SK-N-SH (cell line): Measurements from ENCODE around the gene GJB2. TPM values are rescaled to one million over a fixed set of nuclear protein-coding genes. Genes with fewer than 3 reads are reported as not detected.

ENCODE experiments used
- CTCF ChIA-PET: fragments of 300-600, 350-600 bp; formaldehyde crosslinking; extraction: SDS; loops from one replicate; lab custom pipeline; 2021; lab: Yijun Ruan, JAX
- POLR2A ChIA-PET: fragments of 350-600 bp; sonication (Branson Sonifier 250); formaldehyde crosslinking; extraction: SDS; loops from one replicate; lab custom pipeline; 2020; ENCODE audit warnings: antibody characterized with exemption, inconsistent platforms; lab: Yijun Ruan, JAX
- DNase-seq: peaks from one replicate; pipeline ENCODE4 v3.0.0; 2012
- H2AFZ ChIP-seq: fragments of 200-600 bp; sonication (generic); 2 replicates; pipeline ENCODE4 v1.8.1; 2016; ENCODE audit warnings: antibody characterized with exemption, mild to moderate bottlenecking, low read depth
- H3F3A ChIP-seq: fragments of 200-600 bp; sonication (generic); replicated peaks from 2 replicates; pipeline ENCODE3; 2016; ENCODE audit warnings: antibody characterized with exemption, mild to moderate bottlenecking; ENCODE audit not compliant: insufficient read depth
- H3K27ac ChIP-seq, 2 experiments: fragments of 200-500 bp in 1 of 2; fragments of 200-600 bp in 1 of 2; sonication (Bioruptor generic) in 1 of 2; sonication (generic), shearing (Covaris generic) in 1 of 2; 2 replicates each; pipeline versions ENCODE4 v1.5.1 to v1.6.1; 2014 to 2016; ENCODE audit warnings: low read depth in 2 of 2, inconsistent platforms in 1 of 2, low read length in 1 of 2, mild to moderate bottlenecking in 1 of 2, mixed read lengths in 1 of 2
- H3K27me3 ChIP-seq: fragments of 200-600 bp; sonication (generic), shearing (Covaris generic); 2 replicates; pipeline ENCODE4 v1.6.1; 2016; ENCODE audit warnings: mixed run types; ENCODE audit not compliant: insufficient read depth
- H3K36me3 ChIP-seq, 2 experiments: fragments of 200-500 bp in 1 of 2; fragments of 200-600 bp in 1 of 2; sonication (Bioruptor generic) in 1 of 2; sonication (generic) in 1 of 2; replicated peaks in 1 of 2; 2 replicates each; pipeline versions ENCODE3 to v1.5.1; 2014 to 2016; ENCODE audit warnings: low read length in 1 of 2, mild to moderate bottlenecking in 1 of 2; ENCODE audit not compliant: insufficient read depth in 2 of 2, control insufficient read depth in 1 of 2
- H3K4me1 ChIP-seq, 2 experiments: fragments of 200-500 bp in 1 of 2; fragments of 200-600 bp in 1 of 2; sonication (Bioruptor generic) in 1 of 2; sonication (generic), shearing (Covaris generic) in 1 of 2; 2 replicates each; pipeline versions ENCODE4 v1.5.1 to v1.6.1; 2014 to 2016; ENCODE audit warnings: low read depth in 1 of 2, low read length in 1 of 2, mixed run types in 1 of 2; ENCODE audit not compliant: insufficient read depth in 2 of 2, control insufficient read depth in 1 of 2
- H3K4me2 ChIP-seq: fragments of 200-600 bp; sonication (generic), shearing (Covaris generic); 2 replicates; pipeline ENCODE4 v1.6.1; 2017; ENCODE audit warnings: mixed run types
- H3K4me3 ChIP-seq, 2 experiments: fragments of 200-500 bp in 1 of 2; fragments of 200-600 bp in 1 of 2; sonication (Bioruptor generic) in 1 of 2; sonication (generic), shearing (Covaris generic) in 1 of 2; 2 replicates each; pipeline versions ENCODE4 v1.5.1 to v1.8.1; 2014 to 2016; ENCODE audit warnings: low read depth in 2 of 2, inconsistent platforms in 1 of 2, low read length in 1 of 2, mild to moderate bottlenecking in 1 of 2, mixed read lengths in 1 of 2, moderate library complexity in 1 of 2
- H3K79me2 ChIP-seq: fragments of 200-600 bp; sonication (generic); 2 replicates; pipeline ENCODE4 v1.8.1; 2017; ENCODE audit warnings: mild to moderate bottlenecking; ENCODE audit not compliant: insufficient read depth
- H3K9ac ChIP-seq: fragments of 200-600 bp; sonication (generic); 2 replicates; pipeline ENCODE4 v1.6.1; 2017; ENCODE audit warnings: mixed run types
- H3K9me2 ChIP-seq: fragments of 200-600 bp; sonication (generic); 2 replicates; pipeline ENCODE4 v1.6.1; 2017; ENCODE audit warnings: mixed run types
- H3K9me3 ChIP-seq: fragments of 200-600 bp; sonication (generic); 2 replicates; pipeline ENCODE4 v1.6.1; 2017; ENCODE audit warnings: mixed run types, mild to moderate bottlenecking, moderate library complexity
- H4K20me1 ChIP-seq: fragments of 200-600 bp; sonication (generic); 2 replicates; pipeline ENCODE4 v1.6.1; 2017; ENCODE audit warnings: mild to moderate bottlenecking, mixed run types; ENCODE audit not compliant: insufficient read depth
- CHD2 ChIP-seq: fragments of 150-350 bp; IDR thresholded peaks from 2 replicates; pipeline ENCODE4 v1.6.1; 2018; ENCODE audit warnings: low read length; ENCODE audit not compliant: partially characterized antibody
- EP300 ChIP-seq, 2 experiments: IDR thresholded peaks; 2 replicates each; pipeline versions ENCODE4 v1.4.0 to v1.6.1; 2012; ENCODE audit warnings: borderline replicate concordance in 1 of 2, low read depth in 1 of 2, low read length in 1 of 2
- FOSL2 ChIP-seq: IDR thresholded peaks from 2 replicates; pipeline ENCODE4 v1.4.0; 2012; ENCODE audit warnings: low read depth, mild to moderate bottlenecking, moderate library complexity, borderline replicate concordance
- FOXM1 ChIP-seq: IDR thresholded peaks from 2 replicates; pipeline ENCODE4 v1.4.0; 2012; ENCODE audit warnings: low read depth, mild to moderate bottlenecking
- GATA2 ChIP-seq: sonication (generic); formaldehyde crosslinking; IDR thresholded peaks from 2 replicates; pipeline ENCODE4 v1.5.0; 2020; ENCODE audit warnings: mild to moderate bottlenecking, missing genetic modification reagents
- MEF2A ChIP-seq: IDR thresholded peaks from 2 replicates; pipeline ENCODE4 v1.4.0; 2012; ENCODE audit warnings: low read depth, borderline replicate concordance
- NRF1 ChIP-seq: IDR thresholded peaks from 2 replicates; pipeline ENCODE4 v1.6.1; 2012; ENCODE audit warnings: low read depth, mild to moderate bottlenecking, low read length
- POLR2AphosphoS5 ChIP-seq: IDR thresholded peaks from 2 replicates; pipeline ENCODE4 v1.6.1; 2012; ENCODE audit warnings: low read depth, low read length
- RFX5 ChIP-seq: IDR thresholded peaks from 2 replicates; pipeline ENCODE4 v1.6.1; 2012; ENCODE audit warnings: mild to moderate bottlenecking, improper control_type of control experiment, low read length
- RXRA ChIP-seq: IDR thresholded peaks from 2 replicates; pipeline ENCODE4 v1.4.0; 2012; ENCODE audit warnings: low read depth, mild to moderate bottlenecking, borderline replicate concordance
- TAF1 ChIP-seq: IDR thresholded peaks from 2 replicates; pipeline ENCODE4 v1.6.1; 2012; ENCODE audit warnings: low read depth, mild to moderate bottlenecking, low read length, moderate library complexity, borderline replicate concordance
- TCF12 ChIP-seq: IDR thresholded peaks from 2 replicates; pipeline ENCODE4 v1.4.0; 2012
- TEAD4 ChIP-seq: IDR thresholded peaks from 2 replicates; pipeline ENCODE4 v1.4.0; 2012; ENCODE audit warnings: mild to moderate bottlenecking, borderline replicate concordance; ENCODE audit not compliant: insufficient read depth
- YY1 ChIP-seq: IDR thresholded peaks from 2 replicates; pipeline ENCODE4 v1.4.0; 2012; ENCODE audit warnings: low read depth, mild to moderate bottlenecking
- WGBS: methylation state at CpG from one replicate; pipeline ENCODE4 v1.1.6; 2017; ENCODE audit warnings: low lambda C conversion rate; 5-methylcytosine and 5-hydroxymethylcytosine counted together
- polyA plus RNA-seq, 3 experiments: library from polyadenylated mRNA; depleted of rRNA; stranded (reverse); fragments of >200 nt; gene quantifications; 2 replicates each; pipeline ENCODE4 v1.2.3, GENCODE V29; 2012
- TF ChIP-seq, protein P1 (sequence below): IDR thresholded peaks from 2 replicates; pipeline ENCODE4 v1.4.0; 2012; ENCODE audit warnings: low read depth, borderline replicate concordance
- TF ChIP-seq, protein P2 (sequence below): fragments of 200-600 bp; sonication (generic); IDR thresholded peaks from 2 replicates; pipeline ENCODE4 v1.6.1; 2017; ENCODE audit warnings: antibody characterized with exemption, mild to moderate bottlenecking, moderate library complexity
- TF ChIP-seq, protein P3 (sequence below): IDR thresholded peaks from 2 replicates; pipeline ENCODE4 v1.6.1; 2012; ENCODE audit warnings: mild to moderate bottlenecking, low read depth, low read length, moderate library complexity

GJB2 gene
- polyA plus RNA-seq, 1 of the 3 experiments (the other 2 are of a cell fraction) = not detected

DNA sequence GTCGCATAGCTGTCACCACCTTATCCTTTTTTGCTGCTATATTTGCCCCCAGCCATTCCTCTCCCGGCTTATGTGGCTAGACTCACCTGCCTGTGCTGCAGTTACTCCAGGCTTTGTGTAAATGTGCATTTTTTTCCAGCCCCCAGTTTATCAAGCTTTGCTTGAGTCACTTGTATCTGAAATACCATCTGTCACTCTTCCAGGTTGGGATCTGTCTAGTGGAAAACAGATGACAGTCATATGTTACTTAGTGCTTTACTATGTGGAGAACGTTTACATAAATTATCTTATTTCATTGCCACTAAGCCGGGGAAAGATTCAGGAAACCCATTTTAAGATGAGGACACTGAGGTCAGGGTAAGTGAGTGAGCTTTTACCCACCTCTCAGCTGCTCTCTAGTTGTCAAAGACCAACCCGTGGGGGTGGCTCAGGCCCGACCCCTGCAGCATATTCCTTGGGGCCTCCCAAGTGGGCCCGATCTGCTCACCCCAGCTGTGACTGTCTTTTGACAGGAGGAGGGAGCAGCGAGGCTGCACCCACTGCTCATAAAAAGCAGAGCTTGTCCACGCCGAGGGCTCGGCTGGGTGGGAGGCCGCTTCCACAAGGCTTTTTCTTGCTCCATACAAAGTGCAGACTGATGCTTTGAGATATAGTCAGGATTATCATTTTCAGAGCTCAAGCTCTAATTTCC, 7.2 kb downstream of the GJB2 start:
- no peaks in the 10 kb centered on the region for H3F3A ChIP-seq
- H3K9me3 ChIP-seq = no peaks in the 10 kb centered on the region
- no peak for DNase-seq
- CTCF ChIA-PET = interaction anchor here (0.8 to 10.1 kb wide), 3 partner anchors 11 to 20 kb away, joined by 3 to 89 read pairs (median 5); no protein-coding TSS in a partner anchor
- H3K4me1 ChIP-seq = no peaks in the 10 kb centered on the region
- no peak overlapping the region for H2AFZ ChIP-seq
- no peak overlapping the region for H3K4me3 ChIP-seq
- H3K4me2 ChIP-seq = no peak overlapping the region
- WGBS = 7% methylated on average over 12 of the region's 12 CpGs
- no peak overlapping the region for H3K9ac ChIP-seq
- H3K27me3 ChIP-seq = peaks cover 65% of the 10 kb centered on the region
- no peaks in the 10 kb centered on the region for H3K9me2 ChIP-seq
- no peaks in the 10 kb centered on the region for H3K79me2 ChIP-seq
- POLR2A ChIA-PET = no interaction called here
- no peak overlapping the region for H3K27ac ChIP-seq
- TF ChIP-seq FOXM1 (no peak), TCF12 (no peak), YY1 (no peak), POLR2AphosphoS5 (no peak), TAF1 (no peak), RFX5 (no peak), RXRA (no peak), MEF2A (no peak), CHD2 (no peak), FOSL2 (no peak), EP300 (IDR thresholded peaks at IDR 0.05; ENCODE audit: borderline replicate concordance in 1 of 2, low read depth in 1 of 2, low read length in 1 of 2) (no peak), GATA2 (CRISPR knock-in tag) (no peak), TEAD4 (no peak), NRF1 (no peak)
- TF ChIP-seq, protein P1, sequence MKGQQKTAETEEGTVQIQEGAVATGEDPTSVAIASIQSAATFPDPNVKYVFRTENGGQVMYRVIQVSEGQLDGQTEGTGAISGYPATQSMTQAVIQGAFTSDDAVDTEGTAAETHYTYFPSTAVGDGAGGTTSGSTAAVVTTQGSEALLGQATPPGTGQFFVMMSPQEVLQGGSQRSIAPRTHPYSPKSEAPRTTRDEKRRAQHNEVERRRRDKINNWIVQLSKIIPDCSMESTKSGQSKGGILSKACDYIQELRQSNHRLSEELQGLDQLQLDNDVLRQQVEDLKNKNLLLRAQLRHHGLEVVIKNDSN = no peak
- TF ChIP-seq, protein P2, sequence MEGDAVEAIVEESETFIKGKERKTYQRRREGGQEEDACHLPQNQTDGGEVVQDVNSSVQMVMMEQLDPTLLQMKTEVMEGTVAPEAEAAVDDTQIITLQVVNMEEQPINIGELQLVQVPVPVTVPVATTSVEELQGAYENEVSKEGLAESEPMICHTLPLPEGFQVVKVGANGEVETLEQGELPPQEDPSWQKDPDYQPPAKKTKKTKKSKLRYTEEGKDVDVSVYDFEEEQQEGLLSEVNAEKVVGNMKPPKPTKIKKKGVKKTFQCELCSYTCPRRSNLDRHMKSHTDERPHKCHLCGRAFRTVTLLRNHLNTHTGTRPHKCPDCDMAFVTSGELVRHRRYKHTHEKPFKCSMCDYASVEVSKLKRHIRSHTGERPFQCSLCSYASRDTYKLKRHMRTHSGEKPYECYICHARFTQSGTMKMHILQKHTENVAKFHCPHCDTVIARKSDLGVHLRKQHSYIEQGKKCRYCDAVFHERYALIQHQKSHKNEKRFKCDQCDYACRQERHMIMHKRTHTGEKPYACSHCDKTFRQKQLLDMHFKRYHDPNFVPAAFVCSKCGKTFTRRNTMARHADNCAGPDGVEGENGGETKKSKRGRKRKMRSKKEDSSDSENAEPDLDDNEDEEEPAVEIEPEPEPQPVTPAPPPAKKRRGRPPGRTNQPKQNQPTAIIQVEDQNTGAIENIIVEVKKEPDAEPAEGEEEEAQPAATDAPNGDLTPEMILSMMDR = no peak
- TF ChIP-seq, protein P3, sequence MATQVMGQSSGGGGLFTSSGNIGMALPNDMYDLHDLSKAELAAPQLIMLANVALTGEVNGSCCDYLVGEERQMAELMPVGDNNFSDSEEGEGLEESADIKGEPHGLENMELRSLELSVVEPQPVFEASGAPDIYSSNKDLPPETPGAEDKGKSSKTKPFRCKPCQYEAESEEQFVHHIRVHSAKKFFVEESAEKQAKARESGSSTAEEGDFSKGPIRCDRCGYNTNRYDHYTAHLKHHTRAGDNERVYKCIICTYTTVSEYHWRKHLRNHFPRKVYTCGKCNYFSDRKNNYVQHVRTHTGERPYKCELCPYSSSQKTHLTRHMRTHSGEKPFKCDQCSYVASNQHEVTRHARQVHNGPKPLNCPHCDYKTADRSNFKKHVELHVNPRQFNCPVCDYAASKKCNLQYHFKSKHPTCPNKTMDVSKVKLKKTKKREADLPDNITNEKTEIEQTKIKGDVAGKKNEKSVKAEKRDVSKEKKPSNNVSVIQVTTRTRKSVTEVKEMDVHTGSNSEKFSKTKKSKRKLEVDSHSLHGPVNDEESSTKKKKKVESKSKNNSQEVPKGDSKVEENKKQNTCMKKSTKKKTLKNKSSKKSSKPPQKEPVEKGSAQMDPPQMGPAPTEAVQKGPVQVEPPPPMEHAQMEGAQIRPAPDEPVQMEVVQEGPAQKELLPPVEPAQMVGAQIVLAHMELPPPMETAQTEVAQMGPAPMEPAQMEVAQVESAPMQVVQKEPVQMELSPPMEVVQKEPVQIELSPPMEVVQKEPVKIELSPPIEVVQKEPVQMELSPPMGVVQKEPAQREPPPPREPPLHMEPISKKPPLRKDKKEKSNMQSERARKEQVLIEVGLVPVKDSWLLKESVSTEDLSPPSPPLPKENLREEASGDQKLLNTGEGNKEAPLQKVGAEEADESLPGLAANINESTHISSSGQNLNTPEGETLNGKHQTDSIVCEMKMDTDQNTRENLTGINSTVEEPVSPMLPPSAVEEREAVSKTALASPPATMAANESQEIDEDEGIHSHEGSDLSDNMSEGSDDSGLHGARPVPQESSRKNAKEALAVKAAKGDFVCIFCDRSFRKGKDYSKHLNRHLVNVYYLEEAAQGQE = no peak
- no peaks in the 10 kb centered on the region for H3K36me3 ChIP-seq
- H4K20me1 ChIP-seq = no peaks in the 10 kb centered on the region
